Nucleus accumbens (tissue), 56 donors: ENCODE measurements around the gene ZNF431.
"Not testable (repeated sequence)": the region's sequence is repeated elsewhere in the genome, so short reads cannot be mapped to it uniquely, and the experiment has no call there.

ENCODE experiments used
- DNase-seq, 56 donors: peaks; one replicate each; lab custom pipeline; 2025; lab: John Stamatoyannopoulos, UW

ZNF431 gene

GRCh38 chr19:21143428-21143827 lies 1.6 kb downstream of the ZNF431 start:
- no peak for DNase-seq

- DNase-seq: no peak
Measured at GRCh38 chr19:21143854-21144253, 2.0 kb downstream of the ZNF431 start.

GRCh38 chr19:21147540-21147939 lies 5.7 kb downstream of the ZNF431 start:
- DNase-seq: no peak

GRCh38 chr19:21148681-21149080 lies 6.8 kb downstream of the ZNF431 start:
- no peak for DNase-seq

- no peak for DNase-seq
Measured at GRCh38 chr19:21149877-21150276, 8.0 kb downstream of the ZNF431 start.

- DNase-seq: no peak
Measured at GRCh38 chr19:21151460-21151859, 9.6 kb downstream of the ZNF431 start.

- no peak for DNase-seq
Measured at GRCh38 chr19:21158523-21159135, 16.8 kb downstream of the ZNF431 start.

GRCh38 chr19:21164541-21164940 lies 22.7 kb downstream of the ZNF431 start:
- no peak for DNase-seq

- no peak for DNase-seq
Measured at GRCh38 chr19:21166436-21166835, 24.6 kb downstream of the ZNF431 start.

- DNase-seq: no peak
Measured at GRCh38 chr19:21197590-21198295, 55.9 kb downstream of the ZNF431 start.

- peak in 24 of 56 donors; percentile 0 to 32 (median 3) for DNase-seq
Measured at GRCh38 chr19:21202865-21203494, 61.1 kb downstream of the ZNF431 start.

GRCh38 chr19:21210037-21210621 lies 68.3 kb downstream of the ZNF431 start:
- DNase-seq: no peak

GRCh38 chr19:21221693-21222092 lies 79.9 kb downstream of the ZNF431 start:
- no peak for DNase-seq

- DNase-seq: not testable (repeated sequence)
Measured at GRCh38 chr19:21229938-21230337, 88.1 kb downstream of the ZNF431 start.

GRCh38 chr19:21233691-21234090 lies 91.9 kb downstream of the ZNF431 start:
- no peak for DNase-seq

- not testable (repeated sequence) for DNase-seq
Measured at GRCh38 chr19:21236751-21237150, 94.9 kb downstream of the ZNF431 start.

- no peak for DNase-seq
Measured at GRCh38 chr19:21238670-21239069, 96.8 kb downstream of the ZNF431 start.
